ENCODE measurements around the gene BBS10.

Gene BBS10

GRCh38 chr12:76299536-76300296 lies 48.5 kb downstream of the BBS10 start:
- ChIA-PET POLR2A (no interaction called here), CTCF (no interaction called here)
- TF ChIP-seq CTCF (IDR thresholded peaks at IDR 0.05; ENCODE audit: insufficient read depth, low read length, missing control alignments): no peak
- H3K4me3 ChIP-seq (ENCODE audit: low read depth, low read length): no peak overlapping the region
- no peak for DNase-seq (ENCODE audit: low read depth, low spot score)

All from AG04449 (cell line).